Neural cell (in vitro differentiated cells): Measurements from ENCODE around the gene ITIH4. TPM values are rescaled to one million over a fixed set of nuclear protein-coding genes. Genes with fewer than 3 reads are reported as not detected.

ENCODE experiments used
- H2AFZ ChIP-seq: fragments of 200-600, 300-800 bp; sonication (generic), shearing (Covaris generic); 2 replicates; pipeline ENCODE4 v1.6.0; 2014; ENCODE audit warnings: low read depth, mild to moderate bottlenecking, antibody characterized with exemption, low read length, moderate library complexity
- H3F3A ChIP-seq: fragments of 200-600 bp; shearing (Covaris generic); 2 replicates; pipeline ENCODE4 v1.6.1; 2016; ENCODE audit warnings: mild to moderate bottlenecking, moderate library complexity, mixed read lengths, antibody characterized with exemption, low read length; ENCODE audit not compliant: insufficient read depth, poor library complexity, severe bottlenecking
- H3K27ac ChIP-seq: fragments of 200-600, 300-800 bp; sonication (generic), shearing (Covaris generic); 2 replicates; pipeline ENCODE4 v1.5.1; 2014; ENCODE audit warnings: mild to moderate bottlenecking, low read length, moderate library complexity
- H3K27me3 ChIP-seq: fragments of 300-800, 200-600 bp; sonication (generic), shearing (Covaris generic); 2 replicates; pipeline ENCODE4 v1.6.0; 2014; ENCODE audit warnings: mild to moderate bottlenecking, low read depth, low read length, moderate library complexity; ENCODE audit not compliant: insufficient read depth
- H3K36me3 ChIP-seq: fragments of 300-800, 200-600 bp; sonication (generic), shearing (Covaris generic); 2 replicates; pipeline ENCODE4 v1.5.1; 2014; ENCODE audit warnings: mild to moderate bottlenecking, antibody characterized with exemption, low read length, moderate library complexity; ENCODE audit not compliant: insufficient read depth
- H3K4me2 ChIP-seq: fragments of 300-800, 200-600 bp; sonication (generic), shearing (Covaris generic); 2 replicates; pipeline ENCODE4 v1.6.0; 2014; ENCODE audit warnings: mild to moderate bottlenecking, low read length
- H3K4me3 ChIP-seq: fragments of 300-800, 200-600 bp; sonication (generic), shearing (Covaris generic); 2 replicates; pipeline ENCODE4 v1.5.1; 2014; ENCODE audit warnings: mild to moderate bottlenecking, low read length, moderate library complexity
- H3K79me2 ChIP-seq: fragments of 200-600 bp; shearing (Covaris generic); replicated peaks from 2 replicates; pipeline ENCODE4 v1.6.0; 2014; ENCODE audit warnings: mild to moderate bottlenecking, low read length, moderate library complexity; ENCODE audit not compliant: insufficient read depth
- H3K9ac ChIP-seq: fragments of 300-800, 200-600 bp; sonication (generic), shearing (Covaris generic); 2 replicates; pipeline ENCODE4 v1.6.1; 2016; ENCODE audit warnings: mild to moderate bottlenecking, low read length, mixed read lengths
- H3K9me2 ChIP-seq: fragments of 200-600 bp; shearing (Covaris generic); 2 replicates; pipeline ENCODE4 v1.6.1; 2016; ENCODE audit warnings: mild to moderate bottlenecking, low read length, mixed read lengths; ENCODE audit not compliant: insufficient read depth
- H3K9me3 ChIP-seq: fragments of 200-600, 300-800 bp; sonication (generic), shearing (Covaris generic); 2 replicates; pipeline ENCODE4 v1.6.1; 2016; ENCODE audit warnings: mild to moderate bottlenecking, mixed run types, low read length, moderate library complexity, mixed read lengths
- H4K20me1 ChIP-seq: fragments of 200-600 bp; shearing (Covaris generic); 2 replicates; pipeline ENCODE4 v1.6.1; 2016; ENCODE audit warnings: mild to moderate bottlenecking, mixed run types; ENCODE audit not compliant: insufficient read depth
- EP300 ChIP-seq: fragments of 450-650 bp; conservative IDR thresholded peaks from 2 replicates; pipeline ENCODE4 v1.6.1; 2014; ENCODE audit warnings: antibody characterized with exemption, mild to moderate bottlenecking, moderate library complexity; ENCODE audit not compliant: poor library complexity, severe bottlenecking
- EZH2 ChIP-seq: fragments of 200-600, 300-800 bp; shearing (Covaris generic), sonication (generic); IDR thresholded peaks from 2 replicates; pipeline ENCODE4 v1.6.1; 2014; ENCODE audit warnings: antibody characterized with exemption, low read length, borderline replicate concordance, mild to moderate bottlenecking; ENCODE audit not compliant: insufficient read depth, poor library complexity, severe bottlenecking
- MXI1 ChIP-seq: fragments of 450-650 bp; conservative IDR thresholded peaks from 2 replicates; pipeline ENCODE4 v1.6.1; 2014; ENCODE audit warnings: antibody characterized with exemption, mild to moderate bottlenecking; ENCODE audit not compliant: poor library complexity, severe bottlenecking
- POLR2AphosphoS5 ChIP-seq: IDR thresholded peaks from 2 replicates; pipeline ENCODE4 v1.6.1; 2012
- RAD21 ChIP-seq: fragments of 450-650 bp; conservative IDR thresholded peaks from 2 replicates; pipeline ENCODE4 v1.6.1; 2014; ENCODE audit warnings: antibody characterized with exemption, mild to moderate bottlenecking, moderate library complexity
- SMC3 ChIP-seq: fragments of 450-650 bp; conservative IDR thresholded peaks from 2 replicates; pipeline ENCODE4 v1.6.1; 2014; ENCODE audit warnings: antibody characterized with exemption, mild to moderate bottlenecking, moderate library complexity; ENCODE audit not compliant: poor library complexity
- TAF1 ChIP-seq: IDR thresholded peaks from 2 replicates; pipeline ENCODE4 v1.6.1; 2012; ENCODE audit warnings: low read depth
- polyA plus RNA-seq: library from polyadenylated mRNA; depleted of rRNA; stranded (reverse); fragments of >200 nt; gene quantifications from 2 replicates; pipeline ENCODE4 v1.2.3, GENCODE V29; 2014
- TF ChIP-seq, protein P1 (sequence below): fragments of 450-650 bp; IDR thresholded peaks from 2 replicates; pipeline ENCODE4 v1.5.1; 2014; ENCODE audit warnings: antibody characterized with exemption, mild to moderate bottlenecking, moderate library complexity; ENCODE audit not compliant: poor library complexity, severe bottlenecking
- TF ChIP-seq, protein P2 (sequence below): IDR thresholded peaks from 2 replicates; pipeline ENCODE4 v1.6.1; 2012; ENCODE audit warnings: borderline replicate concordance

Gene ITIH4
- polyA plus RNA-seq, 1 donor from 2014 or later = 16.3 TPM

DNA sequence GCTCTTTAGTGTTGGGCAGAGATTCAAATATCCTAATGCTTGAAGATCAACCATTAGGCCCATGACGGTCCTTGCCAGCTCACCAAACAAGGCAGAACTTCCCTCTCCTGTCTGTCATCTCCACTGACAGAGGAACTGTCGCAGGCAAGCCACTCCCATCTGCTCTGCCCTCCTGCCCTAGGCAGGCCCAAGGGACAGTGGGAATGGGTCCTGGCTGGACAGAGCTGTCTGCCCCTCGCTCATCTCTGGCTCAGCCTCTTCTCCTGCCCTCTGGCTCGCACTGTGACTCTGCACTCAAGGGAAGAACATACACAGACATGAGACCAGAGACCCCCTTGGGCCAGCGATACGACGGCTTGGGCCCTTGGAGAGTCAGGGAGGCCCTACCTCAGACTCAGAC, 12.0 kb upstream of the ITIH4 start:
- no peak overlapping the region for H2AFZ ChIP-seq
- no peaks in the 10 kb centered on the region for H3K27me3 ChIP-seq

DNA sequence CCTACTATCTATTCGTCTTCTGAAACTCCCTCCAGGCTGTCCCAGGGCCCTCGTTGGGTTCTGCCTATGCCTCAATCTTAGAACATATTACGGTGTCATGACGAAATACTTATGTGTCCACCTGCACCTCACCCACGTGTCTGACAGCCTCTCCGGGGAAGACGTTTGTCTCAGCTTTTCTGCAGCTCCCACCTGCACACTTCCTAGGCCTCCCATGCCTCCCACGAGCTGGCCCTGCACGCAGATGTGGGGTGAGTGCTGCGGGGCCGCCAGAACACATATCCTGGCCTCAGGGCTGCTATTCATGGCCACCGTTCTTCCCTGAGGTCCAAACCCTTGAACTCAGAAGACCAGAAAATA, 11.5 kb upstream of the ITIH4 start:
- Histone ChIP-seq H3K4me3 (no peak overlapping the region), H3K27ac (no peak overlapping the region), H3K9me3 (no peaks in the 10 kb centered on the region), H3F3A (no peaks in the 10 kb centered on the region), H3K9me2 (no peaks in the 10 kb centered on the region), H4K20me1 (no peaks in the 10 kb centered on the region), H2AFZ (no peak overlapping the region), H3K79me2 (no peaks in the 10 kb centered on the region), H3K9ac (no peak overlapping the region), H3K27me3 (no peaks in the 10 kb centered on the region), H3K4me2 (no peak overlapping the region), H3K36me3 (no peaks in the 10 kb centered on the region)
- TF ChIP-seq, protein P1, sequence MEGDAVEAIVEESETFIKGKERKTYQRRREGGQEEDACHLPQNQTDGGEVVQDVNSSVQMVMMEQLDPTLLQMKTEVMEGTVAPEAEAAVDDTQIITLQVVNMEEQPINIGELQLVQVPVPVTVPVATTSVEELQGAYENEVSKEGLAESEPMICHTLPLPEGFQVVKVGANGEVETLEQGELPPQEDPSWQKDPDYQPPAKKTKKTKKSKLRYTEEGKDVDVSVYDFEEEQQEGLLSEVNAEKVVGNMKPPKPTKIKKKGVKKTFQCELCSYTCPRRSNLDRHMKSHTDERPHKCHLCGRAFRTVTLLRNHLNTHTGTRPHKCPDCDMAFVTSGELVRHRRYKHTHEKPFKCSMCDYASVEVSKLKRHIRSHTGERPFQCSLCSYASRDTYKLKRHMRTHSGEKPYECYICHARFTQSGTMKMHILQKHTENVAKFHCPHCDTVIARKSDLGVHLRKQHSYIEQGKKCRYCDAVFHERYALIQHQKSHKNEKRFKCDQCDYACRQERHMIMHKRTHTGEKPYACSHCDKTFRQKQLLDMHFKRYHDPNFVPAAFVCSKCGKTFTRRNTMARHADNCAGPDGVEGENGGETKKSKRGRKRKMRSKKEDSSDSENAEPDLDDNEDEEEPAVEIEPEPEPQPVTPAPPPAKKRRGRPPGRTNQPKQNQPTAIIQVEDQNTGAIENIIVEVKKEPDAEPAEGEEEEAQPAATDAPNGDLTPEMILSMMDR = no peak
- TF ChIP-seq, protein P2, sequence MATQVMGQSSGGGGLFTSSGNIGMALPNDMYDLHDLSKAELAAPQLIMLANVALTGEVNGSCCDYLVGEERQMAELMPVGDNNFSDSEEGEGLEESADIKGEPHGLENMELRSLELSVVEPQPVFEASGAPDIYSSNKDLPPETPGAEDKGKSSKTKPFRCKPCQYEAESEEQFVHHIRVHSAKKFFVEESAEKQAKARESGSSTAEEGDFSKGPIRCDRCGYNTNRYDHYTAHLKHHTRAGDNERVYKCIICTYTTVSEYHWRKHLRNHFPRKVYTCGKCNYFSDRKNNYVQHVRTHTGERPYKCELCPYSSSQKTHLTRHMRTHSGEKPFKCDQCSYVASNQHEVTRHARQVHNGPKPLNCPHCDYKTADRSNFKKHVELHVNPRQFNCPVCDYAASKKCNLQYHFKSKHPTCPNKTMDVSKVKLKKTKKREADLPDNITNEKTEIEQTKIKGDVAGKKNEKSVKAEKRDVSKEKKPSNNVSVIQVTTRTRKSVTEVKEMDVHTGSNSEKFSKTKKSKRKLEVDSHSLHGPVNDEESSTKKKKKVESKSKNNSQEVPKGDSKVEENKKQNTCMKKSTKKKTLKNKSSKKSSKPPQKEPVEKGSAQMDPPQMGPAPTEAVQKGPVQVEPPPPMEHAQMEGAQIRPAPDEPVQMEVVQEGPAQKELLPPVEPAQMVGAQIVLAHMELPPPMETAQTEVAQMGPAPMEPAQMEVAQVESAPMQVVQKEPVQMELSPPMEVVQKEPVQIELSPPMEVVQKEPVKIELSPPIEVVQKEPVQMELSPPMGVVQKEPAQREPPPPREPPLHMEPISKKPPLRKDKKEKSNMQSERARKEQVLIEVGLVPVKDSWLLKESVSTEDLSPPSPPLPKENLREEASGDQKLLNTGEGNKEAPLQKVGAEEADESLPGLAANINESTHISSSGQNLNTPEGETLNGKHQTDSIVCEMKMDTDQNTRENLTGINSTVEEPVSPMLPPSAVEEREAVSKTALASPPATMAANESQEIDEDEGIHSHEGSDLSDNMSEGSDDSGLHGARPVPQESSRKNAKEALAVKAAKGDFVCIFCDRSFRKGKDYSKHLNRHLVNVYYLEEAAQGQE = no peak
- no peak for TF ChIP-seq RAD21
- TF ChIP-seq EZH2 = no peak
- no peak for TF ChIP-seq MXI1
- TF ChIP-seq TAF1 = no peak
- no peak for TF ChIP-seq EP300
- TF ChIP-seq SMC3 = no peak
- no peak for TF ChIP-seq POLR2AphosphoS5

More for the DNA sequence above, 12.0 kb upstream of the ITIH4 start:
- Histone ChIP-seq H3K9me3 (no peaks in the 10 kb centered on the region), H3F3A (no peaks in the 10 kb centered on the region), H3K4me2 (no peak overlapping the region), H3K9me2 (no peaks in the 10 kb centered on the region), H3K4me3 (no peak overlapping the region), H3K36me3 (no peaks in the 10 kb centered on the region), H4K20me1 (no peaks in the 10 kb centered on the region), H3K79me2 (no peaks in the 10 kb centered on the region), H3K9ac (no peak overlapping the region), H3K27ac (no peak overlapping the region)
- no peak for TF ChIP-seq MXI1
- TF ChIP-seq, protein P1 = no peak
- no peak for TF ChIP-seq EP300
- TF ChIP-seq EZH2 = no peak
- no peak for TF ChIP-seq POLR2AphosphoS5
- TF ChIP-seq, protein P2 = no peak
- no peak for TF ChIP-seq SMC3
- no peak for TF ChIP-seq RAD21
- no peak for TF ChIP-seq TAF1
